NOMO-1 (cell line): ENCODE results near the gene SATB2.
A peak's percentile ranks its signal among the peaks of the same experiment; 100 is the strongest.

Source experiments
- DNase-seq, 2 experiments: peaks; one replicate each; lab custom pipeline; 2025; ENCODE audit not compliant: unreplicated experiment in 2 of 2; lab: John Stamatoyannopoulos, UW

Gene SATB2

GRCh38 chr2:199273042-199273511 lies 184.7 kb downstream of the SATB2 start:
- DNase-seq, result peak; percentile 21 to 30

- no peak for DNase-seq
Measured at GRCh38 chr2:199261936-199262335, 195.8 kb downstream of the SATB2 start.

GRCh38 chr2:199261239-199261638 lies 196.5 kb downstream of the SATB2 start:
- DNase-seq, result no peak

- DNase-seq, result no peak
Measured at GRCh38 chr2:199259671-199260070, 198.1 kb downstream of the SATB2 start.

GRCh38 chr2:199258291-199258690 lies 199.4 kb downstream of the SATB2 start:
- DNase-seq, result no peak

- no peak for DNase-seq
Measured at GRCh38 chr2:199257261-199258224, 200.2 kb downstream of the SATB2 start.

- no peak for DNase-seq
Measured at GRCh38 chr2:199230091-199230490, 227.6 kb downstream of the SATB2 start.

GRCh38 chr2:199228887-199229819 lies 228.6 kb downstream of the SATB2 start:
- peak; percentile 74 to 86 for DNase-seq

- no peak for DNase-seq
Measured at GRCh38 chr2:199223791-199224190, 233.9 kb downstream of the SATB2 start.

GRCh38 chr2:199220920-199221319 lies 236.8 kb downstream of the SATB2 start:
- DNase-seq, result no peak

GRCh38 chr2:199219551-199219950 lies 238.2 kb downstream of the SATB2 start:
- DNase-seq, result no peak
